Measurements from ENCODE around the gene BRD2. TPM values are rescaled to one million over a fixed set of nuclear protein-coding genes. Genes with fewer than 3 reads are reported as not detected.
"Not testable (repeated sequence)": the region's sequence is repeated elsewhere in the genome, so short reads cannot be mapped to it uniquely, and the experiment has no call there.

Gene BRD2
- total RNA-seq (2014; rRNA removed; shearing (Covaris generic)), result 132 and 133 TPM in 2 replicates
- polyA plus RNA-seq (2014; cell fraction: nucleus; rRNA removed), result 184 and 248 TPM in 2 replicates

DNA sequence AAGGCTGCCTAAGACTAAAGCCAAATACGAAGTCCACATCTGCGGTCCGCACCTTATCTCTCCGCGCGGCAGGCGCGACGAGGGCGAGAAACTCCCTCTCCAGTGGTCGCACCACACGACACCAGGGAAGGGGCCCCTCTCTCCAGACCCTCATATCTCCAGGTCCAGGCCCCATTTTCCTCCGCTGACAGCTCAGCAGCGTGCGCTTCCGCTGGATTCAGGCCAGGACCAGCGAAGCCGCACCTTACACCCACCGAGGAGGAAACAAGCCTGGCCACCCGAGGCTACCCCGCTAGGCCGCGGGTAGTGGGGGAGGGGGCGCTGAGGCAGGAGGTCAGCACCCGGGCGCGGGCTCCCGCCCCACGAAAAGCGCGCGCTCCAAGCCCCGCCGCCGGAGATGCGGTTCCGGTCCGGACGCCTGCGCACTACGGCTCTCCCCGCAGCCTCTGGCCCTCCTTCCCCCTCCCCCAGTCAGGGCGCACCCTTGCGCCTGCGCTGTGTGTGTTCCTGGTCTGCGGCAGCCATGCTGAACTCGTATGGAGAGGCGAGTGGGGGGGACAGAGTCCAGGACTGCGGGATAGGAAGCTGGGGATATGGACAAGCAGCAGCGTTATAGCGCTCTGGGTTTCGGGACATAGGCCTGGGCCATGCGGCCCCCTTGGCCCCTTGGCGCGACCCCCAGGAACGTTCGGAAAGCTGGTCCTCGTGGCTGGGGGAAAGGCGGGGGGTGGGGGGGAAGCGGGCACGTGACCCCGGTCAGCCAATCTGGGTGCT lies at the start of gene BRD2:
TSS of gene BRD2 (plus strand) at position 502 of the 774 bp plus-strand sequence. CDS start 4,305 bp downstream, outside the sequence.
- peak; percentile 95 for DNase-seq (ENCODE audit: extremely low read depth, low read depth)

DNA sequence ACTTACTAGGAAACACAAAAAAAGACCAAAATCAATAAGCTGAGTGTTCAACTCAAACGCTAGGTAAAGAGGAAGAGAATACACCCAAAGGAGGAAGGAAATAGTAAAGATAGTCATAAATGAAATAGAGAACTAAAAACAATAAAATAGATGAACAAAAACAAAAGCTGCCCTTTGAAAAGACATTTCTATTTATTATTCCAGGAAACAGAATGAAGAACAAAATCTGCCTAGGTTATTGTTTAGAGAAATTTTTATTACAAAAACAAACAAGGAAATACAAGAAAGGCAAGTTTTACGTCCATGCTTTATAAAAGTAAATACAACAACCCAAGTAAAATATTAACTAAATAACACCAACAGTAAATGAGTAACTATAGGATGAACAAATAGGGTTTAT lies 47.7 kb upstream of the BRD2 start:
- no peak for DNase-seq (ENCODE audit: extremely low read depth, low read depth)

DNA sequence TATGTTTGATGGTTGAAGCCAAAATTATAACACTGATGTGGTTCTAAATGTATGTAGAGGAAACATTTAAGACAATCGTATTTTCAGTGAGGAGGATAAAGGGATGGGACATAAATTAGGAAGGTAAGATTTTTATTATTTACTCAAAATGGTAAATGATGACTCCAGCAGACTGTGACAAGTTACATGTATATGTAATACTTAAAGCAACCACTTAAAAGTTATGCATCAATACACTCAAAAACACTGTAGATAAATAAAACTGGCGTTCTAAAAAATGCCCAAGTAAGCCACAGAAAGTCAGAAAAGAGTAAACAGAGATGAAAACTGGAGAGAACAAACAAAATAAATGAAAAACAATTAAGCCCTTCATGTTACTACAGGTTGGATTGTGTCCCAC lies 46.3 kb upstream of the BRD2 start:
- no peak for DNase-seq (ENCODE audit: extremely low read depth, low read depth)

DNA sequence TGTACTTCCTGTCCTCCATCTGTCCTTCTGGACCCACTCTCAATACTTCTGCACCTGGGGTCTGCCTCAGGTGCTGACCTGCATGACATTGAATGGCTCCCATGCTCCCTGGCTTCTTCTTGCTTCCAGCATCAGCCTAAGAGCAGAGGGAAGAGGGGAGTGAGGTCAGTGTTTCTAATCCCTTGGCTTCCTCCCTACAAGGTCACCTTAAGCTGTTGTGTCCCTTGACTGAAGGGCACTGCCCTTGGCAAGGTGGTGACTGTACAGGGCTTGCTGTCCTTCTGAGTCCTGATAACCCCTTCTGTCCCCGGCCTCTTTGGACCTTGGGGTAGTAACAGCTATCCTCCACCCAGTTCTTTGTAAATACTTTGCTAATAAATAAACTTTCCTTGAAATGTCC lies 37.2 kb upstream of the BRD2 start:
- no peak for DNase-seq (ENCODE audit: extremely low read depth, low read depth)

DNA sequence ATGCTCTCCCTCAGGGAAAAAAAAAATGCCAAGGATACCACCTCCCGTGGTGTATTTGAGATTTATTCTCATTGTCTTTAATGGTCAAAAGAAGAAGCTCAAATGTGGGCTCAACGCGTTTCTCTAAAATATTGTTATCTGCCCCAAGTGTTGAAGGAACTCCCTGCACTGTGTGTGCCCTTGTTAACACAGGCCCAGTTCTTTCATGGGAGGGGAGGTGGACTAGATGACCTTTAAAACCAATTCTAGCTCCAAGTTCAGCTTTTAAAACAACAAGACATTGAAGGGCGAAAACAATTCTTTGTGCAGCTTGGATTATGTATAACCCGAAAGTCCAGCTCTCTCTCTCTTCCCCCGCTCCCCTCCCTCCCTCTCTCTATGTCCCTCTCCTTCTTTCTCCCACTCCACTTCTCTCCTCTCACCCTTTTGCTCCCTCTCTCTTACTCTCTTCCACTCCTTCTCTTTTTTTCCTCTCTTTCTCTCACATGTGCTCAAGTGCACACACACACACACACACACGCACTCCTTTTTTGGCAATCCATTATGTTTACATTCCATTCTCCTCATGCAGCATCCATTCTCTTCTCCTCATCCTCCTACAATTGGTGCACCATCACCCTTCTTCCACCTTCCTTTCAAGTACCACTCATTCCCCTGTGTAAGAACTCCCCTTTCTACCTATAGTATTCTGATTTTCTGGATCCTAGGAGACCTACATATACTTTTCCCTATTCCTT lies 36.1 kb upstream of the BRD2 start:
- no peak for DNase-seq (ENCODE audit: extremely low read depth, low read depth)

DNA sequence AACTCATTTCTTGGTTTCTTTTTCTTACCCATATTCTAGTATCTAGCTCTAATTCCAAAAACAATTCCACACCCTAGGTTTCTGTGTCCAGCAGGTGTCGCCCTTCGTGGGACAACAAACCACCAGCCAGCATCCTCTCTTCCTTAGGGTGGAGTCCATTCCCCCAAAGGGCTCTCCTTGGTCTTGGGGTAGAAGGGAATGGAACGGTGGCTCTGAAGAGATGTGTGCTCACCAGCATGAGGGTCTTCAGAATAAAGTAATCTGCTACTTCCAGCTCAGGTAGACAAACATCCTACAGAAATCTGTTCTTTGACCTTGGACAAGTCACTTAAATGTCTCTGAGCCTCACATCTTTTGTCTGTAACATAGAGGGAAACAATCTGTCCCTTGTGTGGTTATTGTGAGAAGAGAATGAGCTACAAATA lies 34.7 kb upstream of the BRD2 start:
- peak; percentile 58 for DNase-seq (ENCODE audit: extremely low read depth, low read depth)

DNA sequence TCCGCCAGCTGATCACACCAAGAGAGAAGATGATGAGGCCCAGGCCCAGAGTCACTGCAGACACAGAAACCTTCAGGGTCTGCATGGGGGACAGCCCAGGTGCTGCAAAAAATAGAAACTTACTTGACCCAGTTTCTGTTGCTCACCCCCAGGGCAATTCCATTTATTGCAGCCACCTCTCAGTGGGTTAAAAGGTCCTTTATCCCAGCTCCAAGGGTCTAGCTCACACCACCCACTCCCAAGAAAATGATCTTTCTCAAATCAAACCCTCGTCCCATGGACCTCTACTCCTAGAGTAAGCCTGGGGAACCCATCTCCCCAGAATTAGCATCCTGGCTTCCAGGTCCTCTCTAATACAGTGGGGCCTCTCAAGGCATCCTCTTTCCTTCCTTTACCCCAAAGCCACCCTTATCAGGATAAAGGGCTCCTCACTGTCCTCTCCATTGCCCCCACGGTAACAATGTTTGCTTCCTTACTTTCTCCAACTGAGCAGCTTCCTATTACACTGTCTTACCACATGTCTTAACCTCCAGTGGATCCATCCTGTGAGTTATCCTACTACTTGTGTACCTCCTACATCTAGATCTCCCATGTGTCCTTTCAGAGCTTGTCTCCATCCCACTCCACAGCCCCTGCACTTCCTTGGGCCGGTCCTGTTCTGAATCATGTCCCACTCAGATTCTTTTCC lies 32.7 kb upstream of the BRD2 start:
- no peak for DNase-seq (ENCODE audit: extremely low read depth, low read depth)

DNA sequence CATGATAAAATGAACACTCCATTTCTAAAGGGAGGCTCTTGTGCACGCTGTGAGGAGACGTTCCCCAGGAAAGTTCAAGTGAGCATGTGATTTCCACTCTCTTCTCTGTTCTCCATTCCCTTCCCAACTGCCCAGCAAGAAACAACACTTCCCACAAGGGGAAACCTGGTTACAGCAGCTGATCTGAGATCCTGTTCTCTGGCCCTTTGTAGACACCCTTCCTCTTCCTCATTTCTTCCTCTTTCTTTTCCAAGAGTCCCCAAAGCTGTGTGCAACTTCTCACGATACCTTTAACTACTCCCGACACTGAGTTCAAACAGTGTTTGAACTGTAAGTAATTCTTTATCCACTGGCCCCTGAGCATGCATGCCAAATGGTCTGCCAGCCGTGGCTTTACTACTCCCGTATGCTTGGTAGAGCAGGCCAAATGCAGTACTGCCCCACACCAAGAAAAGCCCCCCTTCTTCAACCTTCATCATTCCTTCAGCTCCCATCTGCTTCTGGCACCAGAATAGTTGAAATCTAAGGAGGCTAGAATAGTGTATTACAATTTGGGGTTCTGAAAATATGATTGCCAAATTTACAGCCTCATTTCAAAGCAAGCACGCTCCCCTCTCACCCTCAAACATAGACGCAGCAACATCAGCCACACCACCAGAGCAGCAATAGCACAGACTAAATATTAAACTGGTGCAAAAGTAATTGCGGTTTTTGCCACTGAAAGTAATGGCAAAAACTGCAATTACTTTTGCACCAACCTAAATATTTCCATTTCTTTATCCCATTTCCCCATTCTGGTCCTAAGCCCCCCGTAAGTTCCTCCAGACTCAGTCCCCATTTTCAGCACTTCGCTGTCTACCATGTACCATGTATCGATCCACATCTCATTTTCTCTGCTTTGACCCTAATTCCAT lies 31.9 kb upstream of the BRD2 start:
- DNase-seq (ENCODE audit: extremely low read depth, low read depth), result no peak

DNA sequence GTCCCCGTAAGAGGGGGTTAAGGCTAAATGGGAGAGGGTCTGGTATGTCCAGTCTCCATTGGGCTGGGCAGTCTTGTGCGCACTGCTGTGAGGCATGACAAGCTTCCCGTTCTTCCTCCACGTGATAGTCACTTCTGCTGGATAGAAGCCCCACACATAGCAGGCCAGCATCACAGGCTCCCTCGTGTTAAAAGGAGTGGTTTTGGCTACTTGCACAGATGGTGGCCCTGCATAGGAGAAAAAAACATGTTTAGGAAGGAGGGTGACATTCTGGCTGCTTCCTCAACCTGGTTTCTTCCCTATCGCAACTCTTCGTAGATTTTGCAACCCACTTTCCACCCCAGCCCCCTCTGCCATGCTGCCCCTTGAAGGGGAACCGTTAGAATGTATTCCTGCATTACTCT lies 31.2 kb upstream of the BRD2 start:
- no peak for DNase-seq (ENCODE audit: extremely low read depth, low read depth)

DNA sequence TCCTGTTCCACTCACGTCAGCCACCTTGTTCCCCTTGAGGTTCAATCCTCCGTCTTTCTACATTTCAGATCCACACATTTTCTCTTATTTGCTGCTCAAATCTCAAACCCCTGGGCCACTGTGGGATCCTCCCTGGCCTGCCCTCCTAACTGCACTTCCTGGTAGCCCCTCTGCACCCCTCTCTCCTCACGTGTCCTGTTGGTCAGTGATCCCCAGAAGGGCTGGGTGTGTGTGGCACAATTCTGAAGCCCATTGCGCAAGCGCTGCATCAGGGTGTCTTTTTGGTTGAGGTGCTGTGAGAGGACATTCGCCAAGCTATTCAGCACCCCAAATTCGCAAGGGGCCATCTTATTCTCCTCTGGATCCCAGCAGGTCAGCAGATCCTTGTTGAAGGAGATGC lies 29.9 kb upstream of the BRD2 start:
- DNase-seq (ENCODE audit: extremely low read depth, low read depth), result no peak

DNA sequence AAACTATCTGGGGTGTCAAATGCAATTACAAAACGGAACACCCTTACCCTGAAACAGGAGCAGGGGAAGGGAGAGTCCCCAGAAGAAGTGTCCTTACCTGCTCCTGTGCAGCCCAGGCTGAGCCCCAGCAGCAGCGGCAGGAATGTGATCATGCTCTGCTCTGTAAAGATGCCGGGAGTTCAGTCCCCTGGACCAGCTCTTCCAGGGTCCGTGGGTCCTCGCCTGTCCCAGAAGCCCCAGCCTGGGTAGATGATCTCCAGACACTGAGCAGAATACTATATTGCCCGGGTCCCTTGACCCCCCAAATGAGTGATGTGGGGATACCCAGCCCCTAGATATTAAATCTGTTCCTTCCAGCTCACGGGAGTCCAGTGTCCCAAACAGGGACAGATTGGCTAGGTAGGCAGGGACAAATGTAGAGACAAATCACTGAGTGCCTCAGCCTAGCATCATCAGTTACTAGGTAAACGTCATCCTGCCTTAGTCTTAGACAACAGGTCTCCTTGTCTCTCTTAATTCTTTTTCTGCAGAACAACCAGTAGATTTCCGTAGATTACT lies 27.7 kb upstream of the BRD2 start, which contains the start of gene HLA-DMB:
TSS of gene HLA-DMB (minus strand) at position 373 of the 558 bp plus-strand sequence. CDS start at position 152, 221 bp downstream.
- peak; percentile 56 for DNase-seq (ENCODE audit: extremely low read depth, low read depth)

DNA sequence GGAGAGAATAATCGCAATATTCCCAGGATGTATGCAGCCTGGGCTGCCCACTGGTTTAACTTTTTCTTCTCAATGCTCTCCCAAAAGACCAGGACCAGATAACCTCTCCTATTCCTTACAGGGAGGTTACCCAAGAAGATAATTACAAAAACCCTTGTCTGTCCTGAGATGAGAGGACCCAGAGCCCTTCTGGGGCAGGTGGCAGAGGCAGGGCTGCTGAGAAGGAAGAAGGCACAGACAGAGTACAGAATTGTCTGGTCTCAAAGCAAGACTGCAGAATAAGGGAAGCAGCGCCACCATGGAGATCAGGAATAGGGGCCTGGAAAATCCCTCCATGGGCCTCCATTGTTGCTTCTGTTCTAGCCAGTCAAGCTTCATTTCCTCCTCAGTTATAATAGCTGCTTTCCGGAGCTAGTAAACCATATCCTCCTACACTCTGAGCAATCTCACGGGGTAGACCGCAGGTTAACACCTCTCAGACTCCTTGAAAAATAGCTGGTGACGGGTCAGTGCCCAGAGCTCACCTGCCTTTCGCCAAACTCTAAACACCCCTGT lies 27.1 kb upstream of the BRD2 start:
- DNase-seq (ENCODE audit: extremely low read depth, low read depth), result no peak

DNA sequence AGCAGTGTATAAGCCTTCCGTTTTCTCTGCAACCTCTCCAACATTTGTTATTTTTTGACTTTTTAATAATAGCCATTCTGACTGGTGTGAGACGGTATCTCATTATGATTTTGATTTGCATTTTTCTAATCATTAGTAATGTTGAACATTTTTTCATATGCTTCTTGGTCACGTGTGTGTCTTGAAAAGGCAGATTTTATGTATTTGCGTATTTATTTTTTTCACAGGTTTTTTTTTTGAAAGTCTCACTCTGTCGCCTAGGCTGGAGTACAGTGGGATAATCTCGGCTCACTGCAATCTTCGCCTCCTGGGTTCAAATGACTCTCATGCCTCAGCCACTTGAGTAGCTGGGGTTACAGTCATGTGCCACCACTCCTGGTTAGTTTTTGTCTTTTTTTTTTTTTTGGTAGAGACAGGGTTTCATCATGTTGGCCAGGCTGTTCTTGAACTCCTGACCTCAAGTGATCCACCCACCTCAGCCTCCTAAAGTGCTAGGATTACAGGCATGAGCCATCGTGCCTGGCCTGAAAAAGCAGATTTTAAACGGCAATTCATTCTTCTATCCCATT lies 25.8 kb upstream of the BRD2 start:
- not testable (repeated sequence) for DNase-seq (ENCODE audit: extremely low read depth, low read depth)

DNA sequence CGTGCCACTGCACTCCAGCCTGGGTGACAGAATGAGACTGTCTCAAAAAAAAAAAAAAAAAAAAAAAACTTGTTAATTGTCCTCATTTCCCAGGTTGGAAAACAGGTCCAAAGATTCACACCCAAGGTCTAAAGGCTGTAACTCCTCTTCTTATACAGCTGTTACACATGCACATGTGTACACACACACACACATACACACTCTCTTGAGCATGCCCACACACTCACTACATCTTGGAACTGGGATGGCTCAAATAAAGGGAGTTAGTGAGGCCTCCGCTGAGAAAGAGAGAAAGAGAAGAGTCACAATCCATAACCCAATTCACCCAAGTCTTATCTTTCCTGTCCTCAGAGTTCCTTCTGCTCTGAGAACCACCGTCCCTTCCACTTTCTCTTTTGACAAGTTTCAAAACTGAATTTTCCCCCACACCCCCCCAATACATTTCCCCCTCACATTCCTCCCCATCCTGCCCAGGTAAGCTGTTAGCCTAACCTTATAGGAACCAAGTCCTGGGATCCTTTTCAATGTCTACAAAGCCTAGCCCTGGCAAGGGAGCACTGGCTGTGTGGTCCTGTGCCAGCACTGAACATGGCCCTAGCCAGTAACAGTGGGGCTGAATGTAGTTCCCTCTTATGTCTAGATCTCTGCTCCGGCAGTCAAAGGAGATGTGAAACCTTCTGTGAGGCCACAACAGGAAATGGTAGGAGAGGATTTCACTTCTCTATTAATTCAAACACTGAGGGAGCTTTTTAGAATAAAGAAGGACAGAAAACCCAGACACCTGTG lies 24.3 kb upstream of the BRD2 start:
- DNase-seq (ENCODE audit: extremely low read depth, low read depth), result no peak

DNA sequence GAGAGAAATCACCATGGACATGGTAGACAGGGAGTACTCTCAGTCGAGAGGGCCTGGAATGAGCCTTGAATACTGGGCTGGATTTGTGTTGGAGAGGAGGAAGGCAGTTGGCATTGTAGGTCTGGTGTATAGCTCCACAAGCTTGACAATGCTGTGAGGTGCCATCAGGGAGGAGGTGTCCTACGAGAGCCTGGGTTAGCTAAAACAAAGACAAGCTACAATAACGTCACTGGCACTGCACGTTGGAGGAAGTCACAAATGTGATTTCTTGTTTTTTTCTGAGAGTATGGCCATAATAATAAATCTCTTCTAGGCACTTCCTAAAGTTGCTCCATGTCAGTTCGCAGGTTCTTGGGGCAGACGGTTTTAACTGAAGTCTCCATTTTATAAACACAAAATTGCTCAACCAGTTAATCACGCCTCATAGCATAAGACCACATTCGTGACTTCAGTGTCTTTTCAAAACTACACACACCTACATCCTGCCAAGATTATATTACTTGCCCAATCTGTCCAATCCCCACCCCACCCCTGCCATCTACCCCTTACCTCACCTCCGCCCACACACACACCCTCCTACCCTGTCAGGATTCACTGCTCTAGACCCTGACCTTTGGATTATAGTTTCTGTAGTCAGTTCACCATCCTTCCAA lies 23.2 kb upstream of the BRD2 start:
- DNase-seq (ENCODE audit: extremely low read depth, low read depth), result no peak

DNA sequence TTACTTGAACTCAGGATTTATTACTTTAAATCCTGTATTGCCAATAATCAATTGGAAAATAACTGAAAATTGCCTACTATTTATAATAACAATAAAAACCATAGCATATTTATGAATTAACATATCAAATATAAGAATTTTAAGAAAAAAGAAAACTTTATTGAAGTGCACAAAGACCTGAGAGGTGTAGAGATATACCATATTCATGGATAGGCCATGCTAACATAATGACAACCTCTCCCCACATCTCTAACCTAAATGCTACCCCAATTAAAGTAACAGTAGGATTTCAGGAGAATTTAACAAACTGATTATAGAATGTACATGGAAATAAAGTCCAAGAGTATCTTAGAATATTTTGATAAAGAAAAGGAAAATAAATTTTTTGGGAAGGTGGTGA lies 22.4 kb upstream of the BRD2 start:
- DNase-seq (ENCODE audit: extremely low read depth, low read depth), result no peak

DNA sequence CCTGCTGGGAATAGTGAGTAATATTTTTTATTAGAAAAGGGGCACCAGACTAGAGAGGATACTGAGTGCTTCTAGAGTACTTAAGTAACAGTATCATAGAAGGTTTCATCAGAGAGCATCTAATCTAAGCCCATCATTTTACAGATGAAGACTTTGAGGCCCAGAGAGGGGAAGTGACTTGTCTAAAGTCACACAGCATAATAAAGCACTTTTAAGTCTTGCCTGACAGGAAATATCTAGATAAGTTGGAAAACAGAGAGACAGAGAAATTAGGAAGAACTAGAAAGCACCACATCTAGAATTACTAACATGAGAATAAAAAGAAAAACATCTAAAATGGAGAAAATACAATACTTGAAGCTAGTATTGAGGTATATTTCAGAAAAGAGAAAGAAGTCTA lies 21.5 kb upstream of the BRD2 start:
- no peak for DNase-seq (ENCODE audit: extremely low read depth, low read depth)
